ENCODE measurements around the gene ATXN10.
A peak's percentile ranks its signal among the peaks of the same experiment; 100 is the strongest.
"Not testable (repeated sequence)": the region's sequence is repeated elsewhere in the genome, so short reads cannot be mapped to it uniquely, and the experiment has no call there.

ATXN10 gene

GRCh38 chr22:45710469-45710868, 38.8 kb downstream of the ATXN10 start:
- no peak for DNase-seq

- not testable (repeated sequence) for DNase-seq
Measured at GRCh38 chr22:45714390-45714789, 42.8 kb downstream of the ATXN10 start.

GRCh38 chr22:45717789-45718188, 46.2 kb downstream of the ATXN10 start:
- no peak for DNase-seq

- no peak for DNase-seq
Measured at GRCh38 chr22:45718391-45718790, 46.8 kb downstream of the ATXN10 start.

- no peak for DNase-seq
Measured at GRCh38 chr22:45720839-45721378, 49.3 kb downstream of the ATXN10 start.

- no peak for DNase-seq
Measured at GRCh38 chr22:45722006-45722405, 50.4 kb downstream of the ATXN10 start.

DNA sequence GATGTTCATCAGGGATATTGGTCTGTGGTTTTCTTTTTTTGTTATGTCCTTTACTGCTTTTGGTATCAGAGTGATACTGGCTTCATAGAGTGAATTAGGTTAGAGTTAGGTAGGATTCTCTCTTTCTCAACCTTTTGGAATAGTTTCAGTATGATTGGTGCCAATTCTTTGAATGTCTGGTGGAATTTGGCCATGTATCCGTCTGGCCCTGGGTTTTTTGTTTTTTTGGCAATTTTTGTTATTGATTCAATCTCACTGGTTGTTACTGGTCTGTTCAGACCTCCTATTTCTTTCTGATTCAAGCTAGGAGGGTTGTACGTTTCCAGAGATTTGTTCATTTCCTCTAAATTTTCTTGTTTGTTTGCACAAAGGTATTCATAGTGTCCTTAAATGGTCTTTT, 54.4 kb downstream of the ATXN10 start:
- DNase-seq = no peak

DNA sequence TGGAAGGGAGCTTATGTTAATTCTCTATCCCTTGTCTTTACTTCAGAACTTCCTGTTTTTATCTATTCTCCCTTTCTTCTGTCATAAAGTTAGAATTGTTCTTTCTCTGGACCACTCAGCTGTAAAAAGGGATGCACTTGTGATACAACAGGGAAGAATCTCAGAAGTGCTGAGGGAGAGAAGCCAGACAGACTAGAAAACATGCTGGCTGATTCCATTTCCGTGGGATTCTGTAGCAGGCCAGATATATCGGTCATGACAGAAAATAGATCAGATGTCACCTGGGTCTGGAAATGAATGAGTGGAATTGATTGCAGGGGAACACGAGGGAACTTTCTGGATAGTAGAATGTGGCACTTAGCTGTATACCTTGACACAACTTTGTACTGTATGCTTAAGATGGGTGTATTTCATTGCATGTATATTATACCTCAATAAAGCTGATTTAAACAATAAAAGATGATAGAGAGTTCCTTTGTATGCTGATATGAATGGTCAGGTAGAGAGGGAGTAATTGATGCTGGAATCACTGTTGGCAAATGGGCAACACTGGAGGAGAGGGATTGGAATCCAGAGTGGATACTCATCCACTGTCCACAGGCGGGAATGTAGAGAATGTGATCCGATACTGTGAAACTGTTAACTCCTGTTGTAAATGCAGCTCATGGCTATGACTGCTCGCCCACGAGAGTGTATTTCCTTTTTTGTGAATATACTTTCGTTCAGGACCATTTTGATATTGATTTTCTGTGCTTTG, 59.6 kb downstream of the ATXN10 start:
- DNase-seq = no peak

GRCh38 chr22:45731798-45732495, 60.3 kb downstream of the ATXN10 start:
- DNase-seq = no peak

- DNase-seq = no peak
Measured at GRCh38 chr22:45735273-45735672, 63.6 kb downstream of the ATXN10 start.

DNA sequence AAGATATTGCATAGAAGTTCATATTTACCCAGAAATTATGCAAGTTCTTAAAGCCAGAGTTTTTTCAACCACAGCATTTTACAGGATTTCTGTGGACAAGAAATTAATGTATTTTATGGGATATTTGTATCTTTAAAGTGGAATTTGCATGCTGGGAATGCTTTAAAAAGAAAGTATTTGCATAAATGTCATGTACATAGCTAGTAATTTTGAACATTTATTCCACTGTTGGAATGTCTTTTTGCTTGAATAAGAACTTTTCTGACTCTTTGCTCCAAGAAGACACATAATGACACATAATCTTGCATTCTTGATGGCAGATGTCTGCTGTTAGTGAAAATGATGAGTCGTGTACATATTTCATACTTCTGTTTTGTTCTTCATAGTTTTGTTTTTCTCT, 66.6 kb downstream of the ATXN10 start:
- no peak for DNase-seq

DNA sequence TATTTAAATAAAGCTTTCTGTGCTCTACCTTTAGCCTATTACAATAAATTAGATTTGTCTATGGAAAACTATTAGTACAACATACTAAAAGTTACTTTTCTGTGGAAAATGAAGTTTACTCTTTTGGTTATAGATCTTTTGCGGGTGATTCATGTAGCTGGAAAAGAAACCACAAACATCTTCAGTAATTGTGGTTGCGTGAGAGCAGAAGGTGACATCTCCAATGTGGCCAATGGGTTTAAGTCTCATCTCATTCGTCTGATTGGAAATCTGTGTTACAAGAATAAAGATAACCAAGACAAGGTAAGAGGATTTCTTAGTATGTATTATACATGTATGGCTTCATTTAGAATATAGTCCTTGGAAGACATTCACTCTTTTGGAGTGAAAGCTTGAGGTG, 68.6 kb downstream of the ATXN10 start:
- no peak for DNase-seq

DNA sequence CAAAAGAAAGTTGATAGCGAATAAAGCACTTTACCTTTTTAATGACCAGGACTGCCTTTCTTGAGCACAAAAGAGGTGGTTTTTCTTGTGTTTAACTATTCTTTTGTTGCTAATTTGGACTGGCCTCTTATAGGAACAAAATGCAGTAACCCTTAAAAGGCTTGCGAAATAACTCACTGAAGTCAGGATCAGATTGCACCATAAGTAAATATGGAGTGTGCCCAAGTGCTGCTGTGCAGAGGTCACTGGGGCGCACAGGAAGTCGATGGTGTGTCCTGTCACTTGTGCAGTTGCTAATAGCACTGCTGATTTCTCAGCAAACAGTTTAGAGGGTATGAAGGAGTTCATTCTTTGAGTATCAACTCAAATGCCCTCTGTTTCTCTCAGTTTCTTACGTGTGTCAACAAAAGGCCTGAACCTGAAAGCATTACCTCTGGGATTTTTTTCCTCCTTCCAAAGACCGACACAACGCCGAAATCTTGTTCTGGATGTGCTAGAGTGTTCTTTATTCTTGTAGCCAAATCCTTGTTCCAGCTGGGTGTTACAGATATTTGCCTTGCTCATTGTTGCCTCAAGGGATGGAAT, 71.3 kb downstream of the ATXN10 start:
- peak; percentile 3 for DNase-seq

DNA sequence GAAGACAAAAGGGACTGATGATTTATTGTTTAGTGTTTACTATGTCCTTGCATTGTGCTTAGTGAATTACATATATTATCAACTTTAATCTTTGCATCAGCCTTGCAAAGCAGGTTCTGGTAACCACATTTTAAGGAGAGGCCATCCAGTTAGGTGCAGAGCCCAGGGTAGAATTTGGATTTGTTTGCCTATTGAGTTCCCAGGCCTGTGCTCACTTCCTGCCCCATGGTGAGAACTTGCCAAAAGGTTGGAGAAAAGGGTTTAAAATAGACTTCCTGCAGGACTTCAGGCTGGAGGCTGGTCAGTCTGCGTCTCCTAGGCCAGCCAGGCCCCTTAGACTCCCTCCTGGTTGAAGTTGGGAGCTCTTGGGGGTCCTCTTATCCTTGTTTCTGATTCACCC, 72.1 kb downstream of the ATXN10 start:
- no peak for DNase-seq

GRCh38 chr22:45744442-45744841, 72.8 kb downstream of the ATXN10 start:
- no peak for DNase-seq

- no peak for DNase-seq
Measured at GRCh38 chr22:45750626-45751025, 79.0 kb downstream of the ATXN10 start.

DNA sequence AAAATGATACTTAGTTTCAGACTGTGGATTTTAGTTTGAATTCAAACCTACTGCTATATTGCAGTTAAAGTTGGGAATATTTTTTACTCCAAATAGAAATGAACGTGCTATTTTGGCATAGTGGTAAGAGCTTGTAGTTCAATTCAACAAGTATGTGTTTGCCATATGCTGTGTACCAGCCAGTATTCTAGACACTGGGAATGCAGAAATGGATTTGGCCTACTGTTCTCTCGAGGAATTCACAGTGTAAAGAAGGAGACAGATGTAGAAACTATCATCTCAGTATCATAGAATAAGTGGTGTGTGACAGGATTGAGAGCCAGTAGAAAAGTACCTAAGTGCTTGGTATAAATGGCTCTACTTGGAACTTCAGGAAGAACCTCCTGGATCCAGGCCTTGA, 80.4 kb downstream of the ATXN10 start:
- no peak for DNase-seq

DNA sequence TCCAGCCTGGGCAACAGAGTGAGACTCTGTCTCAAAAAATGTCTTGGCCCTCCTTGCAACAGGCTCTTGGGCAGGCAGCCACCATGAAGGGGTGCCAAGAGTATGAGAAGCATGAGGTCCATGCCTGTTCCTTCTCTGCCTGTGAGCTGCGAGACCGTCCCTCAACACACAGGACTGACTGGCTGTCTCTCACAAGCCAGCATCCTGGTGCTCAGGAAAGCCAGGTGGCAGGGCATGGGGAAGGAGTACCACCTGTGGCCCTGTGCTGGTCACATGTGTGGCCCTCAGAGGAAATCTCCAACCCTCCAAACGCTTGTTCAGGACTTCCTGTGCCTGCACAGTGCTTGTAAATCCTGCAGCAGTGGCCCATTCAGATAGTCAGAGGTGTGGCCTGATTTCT, 83.2 kb downstream of the ATXN10 start:
- DNase-seq = no peak

- no peak for DNase-seq
Measured at GRCh38 chr22:45756558-45756957, 84.9 kb downstream of the ATXN10 start.

GRCh38 chr22:45757068-45757467, 85.4 kb downstream of the ATXN10 start:
- DNase-seq = no peak

DNA sequence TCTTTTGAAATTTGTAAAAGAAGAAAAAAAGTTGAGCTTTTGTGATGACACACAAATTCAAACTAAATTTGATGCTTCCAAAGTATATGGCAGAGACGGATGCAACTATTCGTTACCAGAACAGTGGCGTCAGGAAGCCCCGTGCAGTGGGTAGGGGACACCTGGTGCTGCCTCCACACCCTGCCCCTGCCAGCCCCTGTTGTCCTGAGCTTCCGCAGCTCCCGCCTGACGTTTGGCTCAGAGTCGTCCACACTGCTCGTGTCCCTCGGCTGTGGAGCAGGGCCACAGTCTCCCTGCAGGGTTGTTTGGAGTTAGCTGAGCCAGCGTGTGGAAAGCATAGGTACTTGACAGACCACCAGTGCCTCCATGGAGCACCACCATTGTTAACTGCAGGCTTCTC, 86.3 kb downstream of the ATXN10 start:
- DNase-seq = no peak

DNA sequence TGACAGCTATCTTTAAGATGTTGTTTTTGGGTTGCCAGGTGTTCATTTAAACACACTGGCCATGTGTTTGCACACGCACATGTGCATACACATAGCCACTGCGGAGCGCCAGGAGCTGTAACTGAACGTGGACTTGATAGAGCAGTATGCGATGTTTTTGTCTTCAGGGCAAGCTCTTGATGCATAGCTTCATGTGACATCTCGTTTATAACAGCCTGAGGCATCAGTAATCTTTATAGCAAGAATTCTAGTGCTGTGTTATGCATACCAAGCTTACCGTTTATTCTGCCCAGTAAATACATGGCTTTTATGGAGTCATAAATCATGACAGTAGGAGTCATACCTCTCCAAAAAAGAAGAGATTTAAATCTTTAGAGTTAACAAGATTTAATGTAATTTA, 87.0 kb downstream of the ATXN10 start:
- no peak for DNase-seq

GRCh38 chr22:45760682-45761081, 89.0 kb downstream of the ATXN10 start:
- no peak for DNase-seq
